Measurements from ENCODE around the gene CYB5D1.

GRCh38 chr17:7867881-7868329 is 10.1 kb downstream of the CYB5D1 start:
- no peak for TF ChIP-seq POLR2A (IDR thresholded peaks at IDR 0.05)
- TF ChIP-seq CTCF (IDR thresholded peaks at IDR 0.05) = no peak
- TF ChIP-seq POLR2AphosphoS5 (IDR thresholded peaks at IDR 0.05) = no peak
- no peak for TF ChIP-seq EP300 (IDR thresholded peaks at IDR 0.05)

Measured in upper lobe of left lung (tissue), 4 donors.